Adrenal gland (tissue), 12 donors: ENCODE data around the gene UFSP2. TPM values are rescaled to one million over a fixed set of nuclear protein-coding genes. Genes with fewer than 3 reads are reported as not detected.

Experiments
- DNase-seq, 7 donors: peaks; one replicate each; pipeline ENCODE4 v3.0.0-alpha.2; 2019 to 2020
- H3K27ac ChIP-seq, 5 donors: fragments of 200-600 bp; sonication (generic) in 4 of 5; 1 replicate in 3 of 5; 2 replicates in 2 of 5; pipeline versions ENCODE4 v1.5.1 to v1.8.0; 2016 to 2020; ENCODE audit warnings: mild to moderate bottlenecking in 1 of 5
- H3K27me3 ChIP-seq: fragments of 200-600 bp; 2 replicates; pipeline ENCODE4 v1.8.0; 2021
- H3K36me3 ChIP-seq, 2 donors: fragments of 200-600 bp; replicated peaks in 1 of 2; 1 replicate in 1 of 2; 2 replicates in 1 of 2; pipeline versions ENCODE4 v1.5.1 to v1.8.0; 2018 to 2022
- H3K4me1 ChIP-seq, 2 donors: fragments of 200-600 bp; replicated peaks in 1 of 2; 1 replicate in 1 of 2; 2 replicates in 1 of 2; pipeline versions ENCODE4 v1.5.1 to v1.8.0; 2018 to 2021
- H3K4me3 ChIP-seq, 4 donors: fragments of 200-600 bp; sonication (generic) in 3 of 4; one replicate each; pipeline ENCODE4 v1.5.1; 2016 to 2018
- H3K9me3 ChIP-seq, 3 donors: fragments of 200-600 bp; sonication (generic) in 1 of 3; replicated peaks in 1 of 3; 1 replicate in 2 of 3; 2 replicates in 1 of 3; pipeline versions ENCODE4 v1.5.1 to v1.8.0; 2016 to 2021
- POLR2A ChIP-seq, 2 donors: fragments of 450-650 bp; IDR thresholded peaks; one replicate each; pipeline ENCODE4 v1.6.1; 2017; ENCODE audit warnings: antibody characterized with exemption in 2 of 2, mild to moderate bottlenecking in 2 of 2, moderate library complexity in 1 of 2
- WGBS, 4 donors: extraction: QIAGEN DNeasy Blood & Tissue Kit in 2 of 4; methylation state at CpG; one replicate each; pipeline versions ENCODE4 v1.1.5 to v1.1.7; 2013 to 2017; 5-methylcytosine and 5-hydroxymethylcytosine counted together
- intact Hi-C, 2 donors: fragments of 100-400 bp; cut with DNase I; formaldehyde crosslinking; loops; one replicate each; pipeline versions ENCODE4 v1.14.1 to v1.15.0; 2022 to 2023
- polyA plus RNA-seq, 3 donors: library from polyadenylated mRNA; stranded (reverse); fragments of 200-250 nt in 2 of 3; fragments of 350-450 nt in 1 of 3; fragmentation: Illumina TruSeq in 1 of 3; extraction: RNeasy Lipid Tissue Mini Kit (QIAGEN cat#74804) in 1 of 3; gene quantifications; one replicate each; pipeline ENCODE4 v1.2.3, GENCODE V29; 2013 to 2014
- total RNA-seq, 9 donors: library from RNA; depleted of rRNA in 4 of 9; stranded (reverse); fragments of >200 nt in 4 of 9; fragments of 120-200 nt in 1 of 9; fragmentation: NEBNext Ultra II Directional in 1 of 9; extraction: Animal tissue kit (Norgen Biotek cat#: 25700) in 1 of 9; gene quantifications; one replicate each; pipeline versions ENCODE4 v1.1.0 to v1.2.4, GENCODE V29; 2013 to 2023
- TF ChIP-seq, protein P1 (sequence below), 6 experiments: fragments of 450-650 bp in 4 of 6; fragments of 200-600 bp in 2 of 6; sonication (generic) in 1 of 6; IDR thresholded peaks; 1 replicate in 5 of 6; 2 replicates in 1 of 6; pipeline versions ENCODE4 v1.5.1 to v1.8.0; 2016 to 2021; ENCODE audit warnings: antibody characterized with exemption in 6 of 6, mild to moderate bottlenecking in 2 of 6, moderate library complexity in 1 of 6
- donor health status: healthy with polysubstance abuse.
- donor health status: Bipolar disorder and iron deficiency.
- donor health status: DM: yes; HTN: yes; CAD: no.
- donor health status: DM: no; HTN: no; CAD: no.
- donor health status: DM: no; HTN: no; CAD: no.
- donor health status: DM: yes; HTN: yes; CAD: no.

The UFSP2 gene
- total and polyA plus RNA-seq, 12 donors, result 19.7 to 76.4 (median 44.1) TPM

DNA sequence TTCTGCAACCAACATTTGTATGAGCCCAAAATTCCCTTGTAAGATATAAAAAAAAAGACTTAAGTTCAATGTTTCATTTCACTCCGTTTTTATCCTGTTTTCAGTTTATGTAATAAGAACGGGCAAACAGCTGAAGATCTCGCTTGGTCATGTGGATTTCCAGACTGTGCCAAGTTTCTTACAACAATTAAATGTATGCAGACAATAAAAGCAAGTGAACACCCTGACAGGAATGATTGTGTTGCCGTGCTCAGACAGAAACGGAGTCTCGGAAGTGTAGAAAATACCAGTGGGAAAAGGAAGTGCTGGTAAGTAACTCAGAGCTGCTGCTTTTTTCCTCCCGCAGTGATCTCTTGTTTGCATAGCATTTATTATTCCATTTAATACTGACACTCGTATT is 26.3 kb downstream of the UFSP2 start:
- intact Hi-C loops, result loop anchor here in 1 of 2 donors (10.0 kb wide), 1 partner anchor 195 kb away; the partner anchor contains the start of genes CFAP97 and SNX25
- WGBS, 4 donors, result 83 to 88% (median 87%) methylated on average over 8 of the region's 8 CpGs
- TF ChIP-seq POLR2A (IDR thresholded peaks at IDR 0.05), result no peak
- TF ChIP-seq, protein P1, sequence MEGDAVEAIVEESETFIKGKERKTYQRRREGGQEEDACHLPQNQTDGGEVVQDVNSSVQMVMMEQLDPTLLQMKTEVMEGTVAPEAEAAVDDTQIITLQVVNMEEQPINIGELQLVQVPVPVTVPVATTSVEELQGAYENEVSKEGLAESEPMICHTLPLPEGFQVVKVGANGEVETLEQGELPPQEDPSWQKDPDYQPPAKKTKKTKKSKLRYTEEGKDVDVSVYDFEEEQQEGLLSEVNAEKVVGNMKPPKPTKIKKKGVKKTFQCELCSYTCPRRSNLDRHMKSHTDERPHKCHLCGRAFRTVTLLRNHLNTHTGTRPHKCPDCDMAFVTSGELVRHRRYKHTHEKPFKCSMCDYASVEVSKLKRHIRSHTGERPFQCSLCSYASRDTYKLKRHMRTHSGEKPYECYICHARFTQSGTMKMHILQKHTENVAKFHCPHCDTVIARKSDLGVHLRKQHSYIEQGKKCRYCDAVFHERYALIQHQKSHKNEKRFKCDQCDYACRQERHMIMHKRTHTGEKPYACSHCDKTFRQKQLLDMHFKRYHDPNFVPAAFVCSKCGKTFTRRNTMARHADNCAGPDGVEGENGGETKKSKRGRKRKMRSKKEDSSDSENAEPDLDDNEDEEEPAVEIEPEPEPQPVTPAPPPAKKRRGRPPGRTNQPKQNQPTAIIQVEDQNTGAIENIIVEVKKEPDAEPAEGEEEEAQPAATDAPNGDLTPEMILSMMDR (IDR thresholded peaks at IDR 0.05), result no peak
- H3K27ac ChIP-seq, result no peak overlapping the region
- DNase-seq, result no peak
- no peaks in the 10 kb centered on the region for H3K27me3 ChIP-seq
- H3K36me3 ChIP-seq, result peaks cover 0 to 47% of the 10 kb centered on the region in 2 donors
- no peak overlapping the region for H3K4me3 ChIP-seq
- H3K4me1 ChIP-seq, result peaks cover 0 to 12% of the 10 kb centered on the region in 2 donors
- H3K9me3 ChIP-seq, result no peaks in the 10 kb centered on the region

GRCh38 chr4:185398618-185399017 is 27.1 kb downstream of the UFSP2 start:
- no peaks in the 10 kb centered on the region for H3K27me3 ChIP-seq
- peaks cover 0 to 12% of the 10 kb centered on the region in 2 donors for H3K4me1 ChIP-seq
- no peak for DNase-seq
- no peak for TF ChIP-seq POLR2A (IDR thresholded peaks at IDR 0.05)
- TF ChIP-seq, protein P1 (IDR thresholded peaks at IDR 0.05), result no peak
- intact Hi-C loops, result loop anchor here in 1 of 2 donors (10.0 kb wide), 1 partner anchor 194 kb away; the partner anchor contains the start of genes CFAP97 and SNX25
- H3K36me3 ChIP-seq, result peaks cover 0 to 46% of the 10 kb centered on the region in 2 donors
- 44 to 54% (median 53%) methylated on average over 2 of the region's 2 CpGs for WGBS, 4 donors
- H3K4me3 ChIP-seq, result no peak overlapping the region
- peak overlapping the region in 1 of 5 donors; percentile 3 for H3K27ac ChIP-seq
- no peaks in the 10 kb centered on the region for H3K9me3 ChIP-seq

GRCh38 chr4:185396724-185397385 is 28.9 kb downstream of the UFSP2 start, which contains the start of gene ANKRD37:
ANKRD37 (plus strand) TSS chr4:185396841; CDS start chr4:185396924, 83 bp downstream.
- peak within 1 kb of the TSS; percentile 27 to 81 (median 31) for H3K4me3 ChIP-seq
- H3K27ac ChIP-seq, result peak within 1 kb of the TSS; percentile 83 to 100 (median 97)
- H3K9me3 ChIP-seq, result no peaks in the 10 kb centered on the region
- H3K36me3 ChIP-seq, result peaks cover 0 to 30% of the 10 kb centered on the region in 2 donors
- WGBS, 4 donors, result 6 to 19% (median 9%) methylated on average over 13 to 38 of the region's 38 CpGs
- peaks cover 0 to 12% of the 10 kb centered on the region in 2 donors for H3K4me1 ChIP-seq
- intact Hi-C loops, result loop anchor here in 1 of 2 donors (10.0 kb wide), 1 partner anchor 192 kb away; the partner anchor contains the start of genes CFAP97 and SNX25
- DNase-seq, result peak in 6 of 7 donors; percentile 44 to 81 (median 55)
- TF ChIP-seq POLR2A (IDR thresholded peaks at IDR 0.05), result no peak
- TF ChIP-seq, protein P1 (IDR thresholded peaks at IDR 0.05), result peak in 2 of 6 experiments; percentile 14 to 23
- H3K27me3 ChIP-seq, result no peaks in the 10 kb centered on the region

DNA sequence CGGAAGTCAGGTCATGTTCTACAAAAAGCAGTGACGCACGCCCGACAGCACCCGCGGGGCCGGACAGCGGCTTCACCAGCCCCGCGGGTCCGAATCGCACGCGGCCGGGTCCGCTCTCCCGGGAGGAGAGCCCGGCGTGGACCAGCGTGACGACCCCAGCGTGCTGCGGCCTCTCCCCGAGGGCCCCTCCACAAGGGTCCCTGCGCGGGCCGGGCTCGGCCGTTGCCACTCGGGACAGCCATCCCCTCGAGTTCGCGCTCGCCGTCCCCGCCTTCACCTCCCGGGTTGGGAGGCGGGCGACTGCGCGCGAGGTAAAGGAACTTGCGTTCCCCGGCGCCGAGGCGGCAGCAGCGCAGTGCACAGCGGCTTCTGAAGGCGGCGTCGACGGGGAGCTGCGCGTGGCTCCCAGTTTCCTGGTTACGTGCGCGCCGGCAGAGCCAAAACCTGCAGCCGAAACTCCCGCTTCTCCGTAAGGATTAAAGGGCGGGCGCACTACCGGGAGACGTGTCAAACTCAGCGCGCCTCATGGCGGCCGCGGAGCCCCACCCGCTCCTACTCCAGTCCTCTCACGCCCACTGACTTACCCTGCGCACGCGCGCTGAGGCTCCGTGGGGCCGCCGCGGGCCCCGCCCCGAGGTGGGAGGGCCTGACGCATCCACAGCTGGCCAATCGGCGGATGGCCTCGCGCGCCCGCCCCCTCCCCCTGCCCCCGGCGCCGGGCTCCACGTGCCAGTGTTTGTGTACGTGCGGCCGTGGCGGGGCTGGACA is 29.6 kb downstream of the UFSP2 start:
- TF ChIP-seq, protein P1 (IDR thresholded peaks at IDR 0.05), result peak in 1 of 6 experiments; percentile 15
- TF ChIP-seq POLR2A (IDR thresholded peaks at IDR 0.05), result peak; percentile 61 to 75
- DNase-seq, result peak; percentile 96 to 99 (median 97)
- Histone ChIP-seq H3K9me3 (no peaks in the 10 kb centered on the region), H3K27ac (peak overlapping the region; percentile 83 to 100 (median 97)), H3K36me3 (peaks cover 0 to 23% of the 10 kb centered on the region in 2 donors), H3K4me3 (peak overlapping the region; percentile 27 to 81 (median 31)), H3K4me1 (peaks cover 0 to 12% of the 10 kb centered on the region in 2 donors), H3K27me3 (no peaks in the 10 kb centered on the region)
- intact Hi-C loops, result loop anchor here in 1 of 2 donors (10.0 kb wide), 1 partner anchor 191 kb away; the partner anchor contains the start of genes CFAP97 and SNX25
- 0% methylated on average over 38 to 98 of the region's 98 CpGs; no CpG with 5 or more reads in 1 of the 4 donors for WGBS, 4 donors
